ENCODE results near the gene PLEKHH1. TPM values are rescaled to one million over a fixed set of nuclear protein-coding genes. Genes with fewer than 3 reads are reported as not detected.

Gene PLEKHH1
- total and polyA plus RNA-seq, 2 of the 8 experiments (the other 6 are each of a cell fraction or from before 2014, with no cell fraction given) = 28.3 to 33.3 TPM

GRCh38 chr14:67512463-67513310 lies 20.4 kb upstream of the PLEKHH1 start:
- Histone ChIP-seq H3K18ac (ENCODE audit: extremely low read depth, low read length) (no peak overlapping the region), H3K9me3 (ENCODE audit: insufficient read depth in 2 of 2, low read depth in 1 of 2, low read length in 1 of 2) (no peaks in the 10 kb centered on the region), H2AK5ac (ENCODE audit: low read depth, low read length) (no peak overlapping the region), H4K8ac (ENCODE audit: extremely low read depth, insufficient read depth, low read length) (no peak overlapping the region), H3K27me3 (replicated peaks in 1 of 4; ENCODE audit: control insufficient read depth in 3 of 4, extremely low read depth in 1 of 4, insufficient read depth in 3 of 4, low read length in 3 of 4) (peaks cover 7 to 42% (median 30%) of the 10 kb centered on the region in 4 experiments), H3K4ac (replicated peaks; ENCODE audit: insufficient read length, low read depth, low read length) (no peak overlapping the region), H3K23me2 (ENCODE audit: low read depth, low read length) (peaks cover 5% of the 10 kb centered on the region; the same call in 1 of the 2 replicates), H3K9ac (replicated peaks in 1 of 4; ENCODE audit: extremely low read depth in 1 of 4, low read depth in 3 of 4, low read length in 3 of 4) (no peak overlapping the region), H3K4me1 (replicated peaks in 1 of 4; ENCODE audit: control insufficient read depth in 3 of 4, insufficient read depth in 4 of 4, low read length in 3 of 4) (peaks cover 2 to 8% (median 3%) of the 10 kb centered on the region in 4 experiments; a peak in 4 of 7 replicates), H4K20me1 (replicated peaks in 1 of 2; ENCODE audit: control insufficient read depth in 1 of 2, insufficient read depth in 2 of 2, low read length in 2 of 2) (peaks cover 0 to 2% of the 10 kb centered on the region in 2 experiments), H2BK20ac (ENCODE audit: low read length) (no peak overlapping the region), H4K91ac (replicated peaks; ENCODE audit: insufficient read length, low read length) (no peak overlapping the region), H3K27ac (ENCODE audit: low read depth, low read length) (no peak overlapping the region), H3K79me1 (ENCODE audit: low read depth, low read length) (no peaks in the 10 kb centered on the region), H3K14ac (ENCODE audit: insufficient read length) (no peak overlapping the region), H2AFZ (ENCODE audit: low read length) (no peak overlapping the region), H3K56ac (replicated peaks; ENCODE audit: insufficient read length, low read depth, low read length) (no peak overlapping the region), H2BK15ac (ENCODE audit: low read length) (no peak overlapping the region), H3K4me2 (ENCODE audit: insufficient read depth in 1 of 2, low read depth in 2 of 2, low read length in 2 of 2) (no peak overlapping the region), H2BK12ac (ENCODE audit: low read depth, low read length) (no peak overlapping the region), H3K23ac (ENCODE audit: insufficient read length) (no peak overlapping the region), H4K5ac (ENCODE audit: insufficient read length, low read depth, low read length) (no peak overlapping the region), H3K36me3 (ENCODE audit: control insufficient read depth in 2 of 4, insufficient read depth in 4 of 4, low read length in 3 of 4) (no peaks in the 10 kb centered on the region), H3K79me2 (ENCODE audit: control insufficient read depth in 1 of 2, insufficient read depth in 2 of 2, low read length in 2 of 2) (no peaks in the 10 kb centered on the region), H3K4me3 (ENCODE audit: extremely low read depth in 1 of 4, insufficient read depth in 2 of 4, low read depth in 3 of 4, low read length in 4 of 4) (no peak overlapping the region), H2BK120ac (replicated peaks; ENCODE audit: low read depth, low read length) (no peak overlapping the region), H2BK5ac (ENCODE audit: low read depth, low read length) (no peak overlapping the region)
- POLR2A ChIA-PET (ENCODE audit: partially characterized antibody) = interaction anchor here (0.8 to 1.0 kb wide), 2 partner anchors 21 to 183 kb away, joined by 3 read pairs; partner anchors contain the start of genes PLEKHH1 and RDH11
- 87% methylated on average over 8 of the region's 8 CpGs; no CpG with 5 or more reads in 1 of the 2 experiments for WGBS, 2 experiments (ENCODE audit: extremely low coverage in 1 of 2, insufficient coverage in 1 of 2, insufficient read length in 1 of 2, insufficient replicate concordance in 2 of 2, low coverage in 1 of 2, low lambda C conversion rate in 2 of 2, missing lambda C conversion rate in 1 of 2)
- DNase-seq (ENCODE audit: low read depth in 1 of 2, low spot score in 2 of 2) = no peak
- CTCF ChIA-PET (ENCODE audit: partially characterized antibody) = interaction anchor here (0.7 to 43.6 kb wide), 16 partner anchors 10 to 192 kb away, joined by 3 to 924 read pairs (median 4); partner anchors contain the start of genes ATP6V1D and EIF2S1
- no peak for FAIRE-seq
- no peak for TF ChIP-seq EZH2 (IDR thresholded peaks at IDR 0.05; ENCODE audit: low read depth, low read length, severe bottlenecking)
